ENCODE data around the gene ORM1. TPM values are rescaled to one million over a fixed set of nuclear protein-coding genes. Genes with fewer than 3 reads are reported as not detected.
A peak's percentile ranks its signal among the peaks of the same experiment; 100 is the strongest.

Gene ORM1
- total RNA-seq, 2 donors from 2014 or later, result 43.8 TPM; not detected in 1

DNA sequence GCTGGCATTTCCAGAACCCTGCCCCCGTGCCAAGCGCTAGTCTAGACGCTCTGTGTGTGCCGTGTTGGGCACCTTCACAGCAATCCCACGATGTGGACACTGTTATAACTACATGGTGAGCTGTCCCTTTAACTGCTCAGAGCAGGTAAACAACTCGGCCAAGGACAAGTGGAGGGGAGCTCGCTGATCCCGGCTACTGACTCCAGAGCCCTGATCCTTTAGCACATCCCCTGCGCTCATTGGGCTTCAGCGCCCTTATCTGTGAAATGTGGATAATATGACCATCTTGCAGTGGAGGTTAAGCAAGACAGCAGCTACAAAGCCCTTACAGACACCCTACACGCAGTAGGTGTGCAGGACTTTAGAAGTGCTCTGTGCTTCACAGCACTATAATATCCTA is 23.2 kb downstream of the ORM1 start:
- ATAC-seq (no peak), DNase-seq (no peak)
- TF ChIP-seq, protein P1, sequence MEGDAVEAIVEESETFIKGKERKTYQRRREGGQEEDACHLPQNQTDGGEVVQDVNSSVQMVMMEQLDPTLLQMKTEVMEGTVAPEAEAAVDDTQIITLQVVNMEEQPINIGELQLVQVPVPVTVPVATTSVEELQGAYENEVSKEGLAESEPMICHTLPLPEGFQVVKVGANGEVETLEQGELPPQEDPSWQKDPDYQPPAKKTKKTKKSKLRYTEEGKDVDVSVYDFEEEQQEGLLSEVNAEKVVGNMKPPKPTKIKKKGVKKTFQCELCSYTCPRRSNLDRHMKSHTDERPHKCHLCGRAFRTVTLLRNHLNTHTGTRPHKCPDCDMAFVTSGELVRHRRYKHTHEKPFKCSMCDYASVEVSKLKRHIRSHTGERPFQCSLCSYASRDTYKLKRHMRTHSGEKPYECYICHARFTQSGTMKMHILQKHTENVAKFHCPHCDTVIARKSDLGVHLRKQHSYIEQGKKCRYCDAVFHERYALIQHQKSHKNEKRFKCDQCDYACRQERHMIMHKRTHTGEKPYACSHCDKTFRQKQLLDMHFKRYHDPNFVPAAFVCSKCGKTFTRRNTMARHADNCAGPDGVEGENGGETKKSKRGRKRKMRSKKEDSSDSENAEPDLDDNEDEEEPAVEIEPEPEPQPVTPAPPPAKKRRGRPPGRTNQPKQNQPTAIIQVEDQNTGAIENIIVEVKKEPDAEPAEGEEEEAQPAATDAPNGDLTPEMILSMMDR (IDR thresholded peaks at IDR 0.05), result no peak
- TF ChIP-seq POLR2A (IDR thresholded peaks at IDR 0.05), result no peak
- H3K4me1 ChIP-seq, result no peaks in the 10 kb centered on the region
- peaks cover 0 to 24% of the 10 kb centered on the region in 2 donors for H3K36me3 ChIP-seq (replicated peaks in 1 of 2; ENCODE audit: insufficient read depth in 1 of 2, low read depth in 2 of 2)
- intact Hi-C loops (cut with DNase I), result no loop called here
- no peak overlapping the region for H3K27ac ChIP-seq
- WGBS, 2 donors, result 74 to 83% methylated on average over 7 to 11 of the region's 11 CpGs
- no peaks in the 10 kb centered on the region for H3K9me3 ChIP-seq
- no peak overlapping the region for H3K4me3 ChIP-seq
- no peaks in the 10 kb centered on the region for H3K27me3 ChIP-seq

DNA sequence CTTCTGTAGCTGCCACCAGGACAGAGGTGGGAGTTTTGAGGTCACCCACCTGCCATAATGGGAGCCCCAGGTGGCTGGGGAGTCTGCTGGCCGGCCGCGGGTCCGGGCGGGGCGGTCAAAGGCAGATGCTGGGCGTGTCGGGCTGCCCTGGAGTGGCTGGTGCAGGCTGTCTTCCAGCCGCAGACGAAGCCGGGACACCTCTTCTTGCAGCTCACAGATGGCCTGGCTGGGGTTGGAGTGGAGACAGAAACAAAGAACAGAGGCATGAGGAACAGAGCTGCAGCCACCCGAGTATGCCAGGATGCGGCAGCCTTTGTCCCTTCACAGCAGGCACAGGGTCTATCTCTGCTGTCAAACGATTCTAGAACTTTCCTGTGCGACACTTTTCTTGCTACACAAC is 24.8 kb downstream of the ORM1 start:
- peaks cover 0 to 24% of the 10 kb centered on the region in 2 donors for H3K36me3 ChIP-seq (replicated peaks in 1 of 2; ENCODE audit: insufficient read depth in 1 of 2, low read depth in 2 of 2)
- TF ChIP-seq POLR2A (IDR thresholded peaks at IDR 0.05), result no peak
- TF ChIP-seq, protein P1 (IDR thresholded peaks at IDR 0.05), result no peak
- no peak for ATAC-seq
- 83 to 90% methylated on average over 15 of the region's 15 CpGs for WGBS, 2 donors
- no peak overlapping the region for H3K27ac ChIP-seq
- intact Hi-C loops (cut with DNase I), result no loop called here
- no peaks in the 10 kb centered on the region for H3K9me3 ChIP-seq
- H3K4me3 ChIP-seq, result no peak overlapping the region
- no peak for DNase-seq
- no peaks in the 10 kb centered on the region for H3K27me3 ChIP-seq
- no peaks in the 10 kb centered on the region for H3K4me1 ChIP-seq

DNA sequence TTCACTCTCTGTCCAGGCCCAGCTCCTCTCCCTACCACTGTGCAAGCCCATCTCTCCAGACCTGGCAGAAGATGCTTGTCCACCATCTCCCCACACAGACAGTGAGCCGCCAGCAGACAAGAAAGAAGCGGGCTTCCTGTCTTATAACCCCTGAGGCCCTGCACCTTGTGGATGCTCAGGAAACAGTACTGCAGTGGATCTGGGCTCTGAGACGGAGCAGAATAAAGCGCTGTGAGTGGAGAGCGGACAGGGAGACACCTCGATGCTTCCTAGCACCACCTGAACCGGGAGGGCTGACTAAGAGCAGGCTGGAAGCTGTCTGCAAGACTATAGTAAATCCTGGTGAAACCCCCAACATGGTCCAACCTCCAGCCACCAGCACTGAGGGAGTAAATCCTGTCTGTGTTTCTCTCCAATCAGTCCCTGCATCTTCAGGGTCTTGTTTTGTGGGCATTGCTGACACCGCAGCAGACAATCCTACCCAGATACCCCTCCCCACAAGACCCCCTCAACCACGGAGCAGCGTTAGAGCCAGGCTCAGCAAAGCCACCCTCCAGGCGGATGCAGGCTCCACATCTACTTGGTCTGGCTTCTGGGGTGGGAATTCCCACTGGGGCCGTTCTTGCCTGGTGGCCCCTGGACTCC is 25.5 kb downstream of the ORM1 start:
- peaks cover 0 to 24% of the 10 kb centered on the region in 2 donors for H3K36me3 ChIP-seq (replicated peaks in 1 of 2; ENCODE audit: insufficient read depth in 1 of 2, low read depth in 2 of 2)
- H3K4me1 ChIP-seq, result no peaks in the 10 kb centered on the region
- 80 to 85% methylated on average over 9 to 11 of the region's 12 CpGs for WGBS, 2 donors
- no peak for ATAC-seq
- TF ChIP-seq, protein P1 (IDR thresholded peaks at IDR 0.05), result no peak
- no peak for TF ChIP-seq POLR2A (IDR thresholded peaks at IDR 0.05)
- no peaks in the 10 kb centered on the region for H3K9me3 ChIP-seq
- H3K4me3 ChIP-seq, result no peak overlapping the region
- no peak overlapping the region for H3K27ac ChIP-seq
- DNase-seq, result no peak
- H3K27me3 ChIP-seq, result no peaks in the 10 kb centered on the region
- intact Hi-C loops (cut with DNase I), result no loop called here

DNA sequence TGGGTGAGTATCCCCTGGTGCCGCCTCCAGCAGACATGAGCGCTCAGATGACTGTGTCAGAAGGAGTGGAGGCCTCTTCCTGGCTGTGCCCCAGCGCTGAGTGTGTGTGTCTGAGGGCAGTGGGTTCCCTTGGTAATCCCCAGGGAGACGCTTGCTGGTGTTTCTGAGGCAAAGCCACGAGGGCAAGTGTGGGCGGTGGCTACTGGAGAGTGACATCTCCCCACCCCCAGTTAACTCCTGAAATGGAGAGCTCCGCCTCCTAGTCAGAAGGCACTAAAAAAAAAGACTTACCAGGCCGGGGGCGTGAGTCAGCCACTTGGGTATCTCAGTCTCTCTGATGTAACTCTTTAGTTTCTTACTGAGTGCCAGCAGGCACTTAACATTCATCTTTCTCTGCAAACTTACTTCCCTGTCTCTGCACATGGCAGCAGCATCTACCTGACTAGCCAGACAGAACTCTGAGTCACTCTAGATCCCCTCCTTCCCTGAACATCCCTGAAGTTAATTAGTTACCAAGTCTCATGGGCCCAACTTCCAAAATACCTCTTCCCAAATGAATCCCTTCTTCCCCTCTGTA is 26.1 kb downstream of the ORM1 start:
- H3K4me1 ChIP-seq, result no peaks in the 10 kb centered on the region
- TF ChIP-seq POLR2A (IDR thresholded peaks at IDR 0.05), result no peak
- TF ChIP-seq, protein P1 (IDR thresholded peaks at IDR 0.05), result no peak
- no peak overlapping the region for H3K27ac ChIP-seq
- H3K9me3 ChIP-seq, result no peaks in the 10 kb centered on the region
- intact Hi-C loops (cut with DNase I), result no loop called here
- peaks cover 0 to 24% of the 10 kb centered on the region in 2 donors for H3K36me3 ChIP-seq (replicated peaks in 1 of 2; ENCODE audit: insufficient read depth in 1 of 2, low read depth in 2 of 2)
- peak in 2 of 4 donors; percentile 28 to 59 for DNase-seq
- H3K4me3 ChIP-seq, result no peak overlapping the region
- WGBS, 2 donors, result 48 to 50% methylated on average over 5 to 9 of the region's 9 CpGs
- ATAC-seq, result peak; percentile 38
- no peaks in the 10 kb centered on the region for H3K27me3 ChIP-seq
